ENCODE measurements around the gene SPATA13.

The SPATA13 gene

DNA sequence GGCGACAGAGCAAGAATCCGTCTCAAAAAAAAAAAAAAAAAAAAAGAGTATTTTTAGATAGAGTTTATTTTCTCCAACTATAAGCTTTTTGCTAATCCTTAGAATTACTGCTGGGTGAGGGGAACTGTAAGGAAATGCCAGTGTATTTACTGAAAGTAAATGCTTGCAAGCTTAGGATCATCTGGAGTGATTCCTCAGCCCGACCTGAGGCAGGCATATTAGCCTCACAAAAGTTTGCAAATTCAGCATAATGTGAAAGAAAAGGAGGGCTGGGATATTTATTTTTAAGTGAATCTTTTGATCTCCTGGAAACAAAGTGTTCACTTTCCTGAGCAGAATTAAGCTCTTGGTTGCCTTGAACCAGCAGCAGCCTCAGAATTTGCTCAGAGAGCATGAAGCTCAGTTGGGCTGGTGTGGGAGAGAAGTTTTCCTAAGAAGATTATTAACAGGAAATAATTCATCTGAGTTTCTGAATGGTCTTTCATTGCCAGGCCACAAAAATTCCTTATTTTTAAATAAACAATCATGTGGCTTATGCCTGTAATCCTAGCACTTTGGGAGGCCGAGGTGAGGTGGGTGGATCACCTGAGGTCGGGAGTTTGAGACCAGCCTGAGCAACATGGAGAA lies 24.7 kb upstream of the SPATA13 start:
- no peak for DNase-seq (ENCODE audit: low read depth)

DNA sequence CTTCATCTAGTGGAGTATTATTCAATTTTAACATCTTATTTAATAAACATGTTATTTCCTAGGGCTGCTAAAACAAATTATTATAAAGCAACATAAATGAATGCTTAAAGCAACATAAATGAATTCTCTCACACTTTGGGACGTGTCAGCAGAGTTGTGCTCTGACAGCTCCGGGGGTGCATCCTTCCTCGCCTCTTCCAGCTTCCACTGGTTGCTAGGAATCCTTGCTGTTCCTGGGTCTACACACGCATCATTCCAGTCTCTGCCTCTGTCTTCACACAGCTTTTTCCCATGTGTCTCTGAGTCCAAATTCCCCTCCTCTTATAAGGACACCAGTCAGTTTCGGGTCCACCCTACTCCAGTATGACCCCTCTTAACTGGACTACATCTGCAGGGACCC lies 21.6 kb upstream of the SPATA13 start:
- no peak for DNase-seq (ENCODE audit: low read depth)
- no peak overlapping the region for H3K4me3 ChIP-seq (ENCODE audit: low read depth, low read length)

More for the DNA sequence above, 24.7 kb upstream of the SPATA13 start:
- H3K4me3 ChIP-seq (ENCODE audit: low read depth, low read length): no peak overlapping the region

DNA sequence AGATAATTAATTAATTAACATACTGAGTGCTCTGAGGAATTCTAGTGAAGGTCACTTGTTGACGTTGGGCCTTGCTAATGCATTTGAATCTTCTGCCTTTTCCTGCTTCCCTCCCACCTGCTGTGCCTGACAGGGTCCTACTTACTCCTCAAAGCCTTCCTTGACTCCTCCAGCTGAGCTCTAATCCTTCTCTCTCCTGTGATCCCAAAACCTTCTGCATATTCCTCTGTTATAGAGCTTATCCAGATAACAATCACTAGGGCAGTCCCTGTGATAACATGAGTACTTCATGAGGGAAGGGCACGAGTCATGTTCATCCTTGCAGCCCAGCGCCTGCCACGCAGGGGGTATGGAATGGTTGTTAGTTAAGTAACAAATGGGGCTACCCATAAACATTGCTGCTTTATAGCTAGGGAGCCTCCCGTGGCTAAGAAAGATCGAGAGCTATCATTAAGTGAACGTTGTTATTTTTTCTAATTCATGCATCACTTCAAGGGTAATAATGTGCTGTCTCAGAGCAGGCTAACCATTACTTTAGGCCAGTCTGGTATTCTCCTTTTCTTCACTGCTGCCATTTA lies 19.1 kb upstream of the SPATA13 start:
- DNase-seq (ENCODE audit: low read depth): no peak

DNA sequence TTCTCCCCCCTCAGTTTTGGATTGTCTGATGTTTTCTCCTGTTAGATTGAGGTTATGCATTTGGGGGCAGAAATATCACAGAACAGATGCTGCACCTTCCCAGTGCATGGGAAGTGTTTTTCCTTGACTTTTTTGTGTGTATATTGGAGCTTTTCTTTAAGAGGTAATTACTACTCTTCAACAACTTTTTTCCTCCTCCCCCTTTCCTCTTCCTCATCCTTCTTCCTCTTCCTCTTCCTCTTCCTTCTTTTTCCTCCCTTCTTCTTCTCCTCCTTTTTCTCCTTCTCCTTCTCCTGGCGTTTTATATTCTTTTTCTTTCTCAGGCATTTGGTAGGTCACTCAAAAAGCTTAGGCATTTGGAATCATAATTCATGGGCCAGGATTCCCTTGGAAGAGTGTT lies 18.1 kb upstream of the SPATA13 start:
- no peak for DNase-seq (ENCODE audit: low read depth)
- no peak overlapping the region for H3K4me3 ChIP-seq (ENCODE audit: low read depth, low read length)

More for the DNA sequence above, 19.1 kb upstream of the SPATA13 start:
- H3K4me3 ChIP-seq (ENCODE audit: low read depth, low read length): no peak overlapping the region

DNA sequence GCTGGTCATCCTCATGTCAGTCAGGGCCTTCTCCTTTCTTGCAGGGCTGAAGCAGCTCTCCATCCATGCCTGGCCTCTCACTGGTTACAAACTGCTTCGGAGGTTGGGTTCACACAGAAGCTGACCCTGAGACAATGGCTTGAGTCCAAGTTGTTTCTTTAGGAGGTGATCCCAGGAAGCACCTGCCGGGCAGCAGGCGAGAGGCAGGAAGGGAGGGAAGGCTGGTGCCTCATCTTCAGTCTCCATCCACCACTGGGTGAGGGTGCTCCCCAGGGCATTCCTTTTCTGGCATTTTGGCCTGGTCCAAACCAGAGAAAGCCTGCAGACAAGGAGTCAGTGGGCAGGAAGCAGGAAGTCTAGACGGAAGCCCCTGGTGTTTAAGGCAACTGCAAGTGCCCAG lies 17.6 kb upstream of the SPATA13 start:
- no peak overlapping the region for H3K4me3 ChIP-seq (ENCODE audit: low read depth, low read length)
- no peak for DNase-seq (ENCODE audit: low read depth)

DNA sequence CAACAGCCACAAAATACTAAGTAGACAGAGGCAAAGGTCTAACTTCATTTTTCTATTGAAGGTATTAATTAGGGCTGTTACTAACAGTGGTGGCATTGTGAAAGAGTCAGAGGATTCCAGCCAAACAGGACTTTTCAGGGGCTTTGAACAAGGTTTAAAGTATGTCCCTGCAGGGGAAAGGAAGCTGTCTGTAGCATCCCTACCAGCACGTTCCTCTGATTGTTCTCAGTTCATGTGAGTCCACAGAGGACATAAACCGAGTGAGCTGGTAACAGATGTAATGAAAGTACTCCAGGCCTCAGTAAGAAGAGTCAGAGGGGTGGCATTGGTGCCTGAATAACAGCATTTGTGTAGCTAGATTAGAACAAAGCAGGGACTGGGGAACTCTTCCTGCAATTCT lies 15.3 kb upstream of the SPATA13 start:
- no peak for DNase-seq (ENCODE audit: low read depth)
- H3K4me3 ChIP-seq (ENCODE audit: low read depth, low read length): no peak overlapping the region

DNA sequence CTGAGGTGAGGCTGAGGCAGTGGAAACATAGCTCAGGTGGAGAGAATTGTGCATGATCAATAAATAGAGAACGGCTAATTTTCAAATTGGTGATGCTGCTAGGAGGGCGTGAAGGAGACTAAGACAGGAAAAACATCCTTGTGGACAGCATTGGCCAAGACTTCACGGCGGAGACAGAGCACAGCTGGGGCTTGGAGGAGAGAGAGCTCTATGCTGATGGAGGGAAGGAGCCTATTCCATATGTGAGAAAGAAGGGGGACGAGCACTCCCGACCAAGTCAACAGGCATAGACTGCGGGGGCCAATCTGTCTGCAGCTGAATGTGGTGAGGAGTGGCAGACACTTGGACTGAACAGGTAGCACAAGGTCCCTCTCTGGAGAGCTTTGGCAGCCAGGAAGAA lies 14.8 kb upstream of the SPATA13 start:
- H3K4me3 ChIP-seq (ENCODE audit: low read depth, low read length): no peak overlapping the region
- no peak for DNase-seq (ENCODE audit: low read depth)

DNA sequence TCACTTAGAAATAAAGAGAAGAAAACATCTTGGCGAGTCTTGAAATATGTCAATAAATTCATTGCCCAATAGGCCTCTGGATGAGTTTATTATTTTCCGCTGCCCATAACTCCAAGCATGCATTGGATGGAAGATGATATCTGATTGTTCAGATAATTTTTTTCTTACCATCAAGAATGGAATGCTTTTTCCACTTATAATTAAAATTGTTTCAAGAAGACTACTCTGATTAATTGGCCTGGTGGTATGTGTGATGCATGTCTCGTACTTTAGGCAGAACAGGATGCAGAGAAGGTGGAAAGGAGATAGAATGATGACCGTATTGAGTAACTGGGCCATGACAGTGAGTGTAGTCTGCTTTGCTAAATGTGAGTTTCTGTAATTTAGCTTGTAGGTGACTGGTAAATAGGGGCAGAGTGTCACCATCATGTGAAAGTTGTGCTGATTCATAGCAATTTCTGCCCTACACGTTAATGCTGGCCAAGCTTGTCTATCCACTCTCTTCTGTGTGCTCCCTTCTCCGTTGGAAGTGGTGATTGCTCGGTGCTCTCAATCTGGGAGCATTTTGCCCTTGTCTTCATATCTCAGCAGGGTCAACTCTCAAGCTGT lies 13.5 kb upstream of the SPATA13 start:
- DNase-seq (ENCODE audit: low read depth): no peak

DNA sequence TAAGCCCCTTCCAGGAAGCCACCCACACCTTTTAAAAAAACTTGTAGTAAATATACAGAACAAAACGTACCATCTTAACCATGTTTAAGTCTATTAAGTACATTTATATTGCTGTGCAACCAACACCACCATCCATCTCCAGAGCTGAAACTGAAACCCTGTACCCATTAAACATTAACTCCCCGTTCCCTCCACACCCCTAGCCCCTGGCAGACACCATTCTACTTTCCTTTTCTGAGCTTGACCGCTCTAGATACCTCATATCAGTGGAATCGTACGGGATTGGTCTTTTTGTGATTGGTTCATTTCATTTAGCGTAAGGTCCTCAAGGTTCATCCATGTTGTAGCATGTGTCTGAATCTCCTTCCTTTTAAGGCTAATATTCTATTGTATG lies 13.0 kb upstream of the SPATA13 start:
- no peak overlapping the region for H3K4me3 ChIP-seq (ENCODE audit: low read depth, low read length)
- DNase-seq (ENCODE audit: low read depth): no peak

More for the DNA sequence above, 13.5 kb upstream of the SPATA13 start:
- H3K4me3 ChIP-seq (ENCODE audit: low read depth, low read length): no peak overlapping the region

DNA sequence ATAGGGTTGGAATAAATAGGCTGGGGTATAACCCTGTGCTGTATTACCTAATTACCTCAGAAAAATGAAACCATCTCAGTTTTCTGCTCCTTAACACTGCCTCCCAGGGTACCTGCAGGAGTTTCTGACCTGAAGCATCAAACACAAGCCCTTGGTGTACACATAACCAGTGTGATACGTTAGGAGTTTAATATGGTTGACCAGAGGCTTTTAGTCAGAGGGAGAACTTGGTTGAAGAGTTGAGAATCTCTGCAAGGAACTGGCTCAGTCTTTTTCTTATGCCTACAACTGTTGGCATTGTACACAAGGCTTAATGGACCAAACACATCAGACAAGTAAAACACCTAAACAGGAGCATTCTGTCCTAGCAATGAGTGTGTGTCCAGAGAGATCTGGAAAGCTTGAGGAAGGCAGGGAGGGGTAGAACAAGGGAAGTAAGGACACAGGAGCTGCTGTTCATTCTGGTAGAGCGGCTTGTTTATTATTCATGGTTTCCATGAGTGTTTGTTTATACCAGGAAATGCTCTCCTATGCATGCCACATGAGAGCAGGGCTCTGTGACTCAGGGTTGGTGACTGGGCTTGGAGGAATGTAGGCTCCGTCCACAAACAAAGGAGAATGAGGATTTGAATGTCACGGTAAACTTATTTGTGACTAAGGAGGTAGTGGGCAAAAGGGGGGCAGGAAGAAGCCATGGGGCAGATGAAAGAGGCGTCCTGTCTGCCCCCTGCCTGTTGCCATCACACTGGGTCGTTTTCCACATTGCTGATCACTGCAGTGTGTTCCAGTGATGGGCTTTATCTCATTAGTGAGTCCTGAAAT lies 11.9 kb upstream of the SPATA13 start:
- H3K4me3 ChIP-seq (ENCODE audit: low read depth, low read length): no peak overlapping the region
- DNase-seq (ENCODE audit: low read depth): peak; percentile 87

DNA sequence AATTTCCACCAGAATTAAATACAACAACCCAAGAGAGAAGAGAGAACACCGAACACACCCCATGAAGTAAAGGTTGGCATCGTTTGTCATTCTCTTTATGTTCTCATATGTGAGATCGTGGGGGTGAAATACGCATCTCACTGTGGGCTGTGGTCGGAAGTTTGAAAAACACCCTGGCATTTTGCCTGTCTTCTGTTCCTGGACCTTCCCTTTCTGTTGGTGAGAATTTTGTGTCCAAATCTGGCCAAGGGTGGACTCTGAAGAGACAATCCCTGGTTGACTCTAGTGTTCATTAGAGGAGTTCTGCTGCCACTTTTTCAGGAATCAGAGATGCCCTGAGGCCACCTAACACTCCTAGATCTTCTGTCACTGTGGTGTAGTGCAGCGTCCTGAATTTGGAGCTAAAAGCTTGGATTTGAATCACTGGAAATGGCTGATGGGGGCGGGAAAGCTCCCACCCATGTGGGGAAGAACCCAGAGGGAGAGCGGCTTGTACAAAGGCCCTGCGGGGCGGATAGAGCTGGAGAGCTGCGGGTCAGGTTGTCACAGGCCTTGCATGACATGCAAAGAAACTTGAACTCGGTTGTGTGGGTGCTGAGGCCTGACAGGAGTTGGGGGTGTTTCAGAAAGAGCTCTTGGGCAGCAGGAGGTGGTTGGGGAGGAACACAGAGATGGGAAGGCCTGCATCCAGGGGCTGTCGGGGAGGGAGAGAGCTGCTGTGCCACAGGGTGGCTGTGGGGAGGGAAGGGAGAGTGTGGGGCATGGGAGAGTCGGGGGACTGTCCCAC lies 11.1 kb upstream of the SPATA13 start:
- H3K4me3 ChIP-seq (ENCODE audit: low read depth, low read length): no peak overlapping the region

DNA sequence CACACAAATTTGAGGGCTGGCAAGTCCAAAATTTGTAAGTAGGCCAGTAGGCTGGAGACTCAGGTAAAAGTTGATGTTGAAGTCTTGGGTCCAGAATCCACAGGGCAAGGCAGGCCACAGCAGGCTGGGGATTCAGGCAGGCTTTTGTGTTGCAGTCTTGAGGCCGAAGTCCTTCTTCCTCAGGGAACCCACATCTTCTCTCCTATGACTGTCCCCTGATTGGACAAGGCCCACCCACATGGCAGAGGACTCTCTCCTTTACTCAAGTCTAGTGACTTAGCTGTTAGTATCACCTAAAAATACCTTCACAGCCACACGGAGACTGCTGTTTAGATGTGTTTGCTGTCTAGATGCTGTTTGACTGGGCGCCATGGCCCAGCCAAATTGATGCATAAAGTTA lies 9.9 kb upstream of the SPATA13 start:
- no peak overlapping the region for H3K4me3 ChIP-seq (ENCODE audit: low read depth, low read length)
- no peak for DNase-seq (ENCODE audit: low read depth)

More for the DNA sequence above, 11.1 kb upstream of the SPATA13 start:
- DNase-seq (ENCODE audit: low read depth): no peak

DNA sequence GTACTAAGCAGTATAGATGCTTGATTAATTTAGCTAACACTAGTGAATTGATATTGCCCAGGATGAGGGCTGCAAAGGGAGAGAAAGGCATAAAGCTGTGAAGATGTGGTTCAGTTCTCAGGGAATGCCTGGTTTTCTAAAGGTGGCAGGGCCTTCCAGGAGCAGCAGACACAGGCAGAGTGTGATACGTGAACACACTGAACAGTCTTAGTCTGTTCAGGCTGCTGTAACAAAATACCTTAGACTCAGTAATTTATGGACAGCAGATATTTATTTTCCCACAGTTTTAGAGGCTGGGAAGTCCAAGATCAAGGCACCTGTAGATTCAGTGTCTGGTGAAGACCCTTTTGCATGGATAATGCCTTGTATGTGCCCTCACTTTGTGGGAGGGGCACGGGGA lies 8.7 kb upstream of the SPATA13 start:
- H3K4me3 ChIP-seq (ENCODE audit: low read depth, low read length): no peak overlapping the region
- DNase-seq (ENCODE audit: low read depth): no peak

DNA sequence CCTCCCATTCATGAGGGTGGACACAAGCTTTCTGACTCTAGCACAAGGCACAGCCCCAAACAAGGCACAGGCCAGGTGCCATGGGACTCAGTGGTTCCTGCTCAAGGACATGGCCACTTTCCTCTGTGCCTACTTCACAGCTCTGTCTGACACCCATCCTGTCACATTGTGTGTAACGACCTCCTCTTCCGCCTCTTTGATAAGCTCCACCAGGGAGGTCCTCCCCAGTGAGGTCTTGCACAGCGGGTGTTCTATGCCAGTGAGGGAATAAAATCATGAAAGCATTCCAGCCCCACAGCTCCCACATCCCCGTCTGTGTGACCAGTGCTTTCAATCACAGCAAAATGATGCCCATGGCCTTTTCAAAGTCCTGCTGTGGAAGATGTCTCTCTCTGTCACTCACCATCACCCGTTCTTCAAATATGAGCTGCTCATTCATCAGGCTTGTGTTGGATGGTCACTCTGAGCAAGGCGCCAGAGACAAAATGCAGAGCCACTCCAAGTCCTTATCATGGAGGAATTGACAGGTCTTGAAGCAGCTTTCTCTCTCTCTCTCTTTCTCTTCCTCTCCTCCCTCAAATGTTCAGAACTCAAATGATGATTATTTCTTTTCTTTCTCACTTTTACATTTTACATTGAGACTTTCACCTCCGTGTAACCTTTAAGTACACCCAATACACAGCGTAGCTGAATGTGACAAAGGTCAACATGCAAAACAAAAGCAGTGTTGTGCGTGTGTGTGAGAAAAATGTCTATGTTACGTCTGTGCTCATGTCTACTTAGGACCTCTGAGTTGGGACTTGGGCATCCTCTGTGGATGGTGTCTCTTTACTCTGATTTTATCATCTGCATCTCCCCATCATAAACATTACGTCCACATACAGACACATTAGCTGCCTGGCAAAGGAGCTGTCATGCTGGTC lies 8.0 kb upstream of the SPATA13 start:
- no peak overlapping the region for H3K4me3 ChIP-seq (ENCODE audit: low read depth, low read length)
- no peak for DNase-seq (ENCODE audit: low read depth)

DNA sequence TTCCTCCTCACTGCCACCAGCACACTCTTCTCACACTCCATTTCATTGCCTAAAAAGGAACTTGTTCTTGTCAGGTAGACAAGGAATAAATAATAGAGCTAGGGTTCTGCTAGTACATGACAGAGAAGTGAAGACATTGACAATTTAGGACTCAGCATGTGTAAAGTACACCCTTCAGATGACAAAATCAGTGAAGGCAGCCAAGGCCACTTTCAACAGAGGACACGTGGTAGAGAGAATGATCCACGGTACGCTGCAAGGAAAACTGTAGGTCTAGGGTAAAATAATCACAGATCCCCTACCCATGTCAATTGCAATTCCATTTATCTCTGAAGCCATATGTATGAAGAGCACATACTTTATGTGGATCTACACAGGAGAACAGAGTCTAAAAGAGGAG lies 7.2 kb upstream of the SPATA13 start:
- DNase-seq (ENCODE audit: low read depth): no peak
- H3K4me3 ChIP-seq (ENCODE audit: low read depth, low read length): no peak overlapping the region

DNA sequence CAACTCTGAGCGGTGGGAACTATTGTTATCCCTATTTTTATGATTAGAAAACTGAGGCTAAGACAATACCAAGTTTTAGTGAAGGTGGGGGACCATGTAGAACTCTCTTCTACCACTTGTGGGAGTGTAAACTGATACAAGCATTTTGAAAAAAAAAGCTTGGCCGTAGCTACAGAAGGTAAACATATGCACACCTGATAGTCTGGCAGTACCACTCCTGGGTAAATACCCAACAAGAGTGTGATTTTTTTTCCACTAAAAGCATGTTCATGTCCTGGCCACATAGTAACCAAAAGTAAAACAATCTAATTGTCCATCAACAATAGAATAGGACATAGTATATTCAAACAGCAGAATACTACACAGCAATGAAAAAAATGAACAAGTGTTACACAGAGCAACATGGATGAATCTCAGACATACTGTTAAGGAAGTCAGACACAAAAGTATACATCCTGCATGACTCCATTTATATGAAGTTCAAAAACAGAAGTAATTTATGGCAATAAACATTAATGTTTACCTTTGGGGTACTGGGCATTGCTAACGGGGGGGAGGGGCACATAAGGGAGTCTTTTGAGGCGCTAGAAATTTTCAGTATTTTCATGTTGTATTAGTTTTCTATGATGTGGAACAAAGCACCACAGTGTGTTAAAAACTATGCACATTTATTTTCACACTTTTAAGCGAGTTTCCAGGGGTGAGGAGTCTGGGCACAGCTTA lies 6.4 kb upstream of the SPATA13 start:
- no peak for DNase-seq (ENCODE audit: low read depth)

DNA sequence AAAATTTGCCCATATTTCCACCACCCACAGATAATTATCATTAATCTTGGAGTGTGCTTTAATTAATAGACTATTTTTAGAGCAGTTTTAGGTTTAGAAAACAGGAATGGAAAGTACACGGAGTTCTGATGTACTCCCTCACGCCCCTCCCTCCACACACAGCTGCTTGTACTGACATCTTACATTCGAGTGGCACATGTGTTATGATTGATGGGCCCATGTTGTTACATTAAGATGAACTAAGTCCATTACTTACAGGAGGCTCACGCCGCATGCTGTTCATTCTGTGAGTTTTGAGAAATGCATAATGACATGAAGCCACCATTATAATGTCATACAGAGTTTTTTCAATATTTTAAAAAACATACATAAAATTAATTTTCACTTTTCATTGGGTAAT lies 1.2 kb upstream of the SPATA13 start:
- no peak overlapping the region for H3K4me3 ChIP-seq (ENCODE audit: low read depth, low read length)
- no peak for DNase-seq (ENCODE audit: low read depth)

More for the DNA sequence above, 6.4 kb upstream of the SPATA13 start:
- H3K4me3 ChIP-seq (ENCODE audit: low read depth, low read length): no peak overlapping the region

Data from skeletal muscle cell (primary cell).